Progenitor cell of endocrine pancreas (in vitro differentiated cells): ENCODE data around the gene GGCT. TPM values are rescaled to one million over a fixed set of nuclear protein-coding genes. Genes with fewer than 3 reads are reported as not detected.

Experiments
- DNase-seq: peaks from one replicate; pipeline ENCODE4 v3.0.0; 2021; ENCODE audit warnings: low spot score; ENCODE audit not compliant: unreplicated experiment
- H3K27ac Mint-ChIP-seq: 2 replicates; pipeline ENCODE4 v1.8.0; 2021; ENCODE audit warnings: mild to moderate bottlenecking, moderate library complexity, mixed read lengths
- H3K27me3 Mint-ChIP-seq: 2 replicates; pipeline ENCODE4 v1.8.0; 2021; ENCODE audit warnings: mixed read lengths
- H3K36me3 Mint-ChIP-seq: 2 replicates; pipeline ENCODE4 v1.8.0; 2022; ENCODE audit warnings: mixed read lengths; ENCODE audit not compliant: insufficient read depth
- H3K4me1 Mint-ChIP-seq: 2 replicates; pipeline ENCODE4 v1.8.0; 2021; ENCODE audit warnings: low read depth, mixed read lengths
- H3K4me3 Mint-ChIP-seq: 2 replicates; pipeline ENCODE4 v1.8.0; 2021; ENCODE audit warnings: low read depth, mild to moderate bottlenecking, moderate library complexity, mixed read lengths
- H3K9me3 Mint-ChIP-seq: 2 replicates; pipeline ENCODE4 v1.8.0; 2021; ENCODE audit warnings: low read depth, mixed read lengths
- CTCF ChIP-seq: fragments of 200-600 bp; sonication (generic); IDR thresholded peaks from one replicate; pipeline ENCODE4 v1.5.0; 2021; ENCODE audit warnings: antibody characterized with exemption, mild to moderate bottlenecking; ENCODE audit not compliant: unreplicated experiment
- total RNA-seq: library from RNA; stranded (reverse); gene quantifications from 2 replicates; pipeline ENCODE4 v1.2.1, GENCODE V29; 2021

The GGCT gene
- total RNA-seq, 1 donor from 2014 or later = 54.7 TPM

- TF ChIP-seq CTCF = no peak
- DNase-seq = no peak
- H3K27ac Mint-ChIP-seq = no peak overlapping the region
- H3K36me3 Mint-ChIP-seq = no peaks in the 10 kb centered on the region
- no peaks in the 10 kb centered on the region for H3K27me3 Mint-ChIP-seq
- H3K4me1 Mint-ChIP-seq = peaks cover 2% of the 10 kb centered on the region
- no peaks in the 10 kb centered on the region for H3K9me3 Mint-ChIP-seq
- no peak overlapping the region for H3K4me3 Mint-ChIP-seq
These were observed 50.7 kb downstream of the GGCT start for GRCh38 chr7:30453921-30454320.

GRCh38 chr7:30453016-30453415 is 51.6 kb downstream of the GGCT start:
- Mint-ChIP-seq H3K4me1 (no peaks in the 10 kb centered on the region), H3K36me3 (no peaks in the 10 kb centered on the region), H3K4me3 (no peak overlapping the region), H3K27ac (no peak overlapping the region), H3K9me3 (no peaks in the 10 kb centered on the region), H3K27me3 (no peaks in the 10 kb centered on the region)
- TF ChIP-seq CTCF = no peak
- no peak for DNase-seq

GRCh38 chr7:30452280-30452930 is 52.2 kb downstream of the GGCT start:
- no peak for TF ChIP-seq CTCF
- Mint-ChIP-seq H3K36me3 (no peaks in the 10 kb centered on the region), H3K27ac (no peak overlapping the region), H3K4me3 (no peak overlapping the region), H3K9me3 (no peaks in the 10 kb centered on the region), H3K4me1 (no peaks in the 10 kb centered on the region), H3K27me3 (no peaks in the 10 kb centered on the region)
- DNase-seq = no peak

GRCh38 chr7:30451539-30452279 is 52.9 kb downstream of the GGCT start:
- Mint-ChIP-seq H3K4me1 (no peaks in the 10 kb centered on the region), H3K9me3 (no peaks in the 10 kb centered on the region), H3K36me3 (no peaks in the 10 kb centered on the region), H3K27ac (no peak overlapping the region), H3K27me3 (no peaks in the 10 kb centered on the region), H3K4me3 (no peak overlapping the region)
- no peak for TF ChIP-seq CTCF
- DNase-seq = no peak

- no peaks in the 10 kb centered on the region for H3K4me1 Mint-ChIP-seq
- H3K4me3 Mint-ChIP-seq = no peak overlapping the region
- no peak for TF ChIP-seq CTCF
- H3K27me3 Mint-ChIP-seq = no peaks in the 10 kb centered on the region
- peaks cover 1% of the 10 kb centered on the region for H3K36me3 Mint-ChIP-seq
- H3K9me3 Mint-ChIP-seq = no peaks in the 10 kb centered on the region
- H3K27ac Mint-ChIP-seq = no peak overlapping the region
- no peak for DNase-seq
These were observed 53.6 kb downstream of the GGCT start for GRCh38 chr7:30450983-30451497.
